Measurements from ENCODE around the gene GALNS.
A peak's percentile ranks its signal among the peaks of the same experiment; 100 is the strongest.

Gene GALNS

GRCh38 chr16:88816736-88817535 lies 39.8 kb downstream of the GALNS start:
- no peak for DNase-seq (ENCODE audit: low read depth)

GRCh38 chr16:88815901-88816589 lies 40.7 kb downstream of the GALNS start:
- DNase-seq (ENCODE audit: low read depth) = peak; percentile 36

GRCh38 chr16:88815227-88815626 lies 41.5 kb downstream of the GALNS start:
- no peak for DNase-seq (ENCODE audit: low read depth)

- no peak for DNase-seq (ENCODE audit: low read depth)
Observed at GRCh38 chr16:88814144-88814502, 42.6 kb downstream of the GALNS start.

GRCh38 chr16:88813269-88814143 lies 43.2 kb downstream of the GALNS start:
- DNase-seq (ENCODE audit: low read depth) = no peak

GRCh38 chr16:88812513-88813268 lies 44.1 kb downstream of the GALNS start:
- DNase-seq (ENCODE audit: low read depth) = no peak

GRCh38 chr16:88811769-88812512 lies 44.8 kb downstream of the GALNS start, which contains the start of gene APRT:
Gene APRT, minus strand, starts transcription at chr16:88811928. Its CDS starts 29 bp downstream, at chr16:88811899.
- DNase-seq (ENCODE audit: low read depth) = peak; percentile 95

GRCh38 chr16:88810912-88811768 lies 45.6 kb downstream of the GALNS start:
- DNase-seq (ENCODE audit: low read depth) = peak; percentile 57

- no peak for DNase-seq (ENCODE audit: low read depth)
Observed at GRCh38 chr16:88810166-88810911, 46.4 kb downstream of the GALNS start.

GRCh38 chr16:88809676-88810165 lies 47.0 kb downstream of the GALNS start:
- DNase-seq (ENCODE audit: low read depth) = no peak

GRCh38 chr16:88809068-88809675 lies 47.6 kb downstream of the GALNS start:
- DNase-seq (ENCODE audit: low read depth) = no peak

- no peak for DNase-seq (ENCODE audit: low read depth)
Observed at GRCh38 chr16:88807626-88808453, 48.9 kb downstream of the GALNS start.

- DNase-seq (ENCODE audit: low read depth) = no peak
Observed at GRCh38 chr16:88807142-88807625, 49.6 kb downstream of the GALNS start.

GRCh38 chr16:88806491-88807111 lies 50.1 kb downstream of the GALNS start:
- DNase-seq (ENCODE audit: low read depth) = no peak

- DNase-seq (ENCODE audit: low read depth) = no peak
Observed at GRCh38 chr16:88805887-88806393, 50.8 kb downstream of the GALNS start.

- no peak for DNase-seq (ENCODE audit: low read depth)
Observed at GRCh38 chr16:88805340-88805715, 51.4 kb downstream of the GALNS start.
